ENCODE results near the gene SEMA3F. TPM values are rescaled to one million over a fixed set of nuclear protein-coding genes. Genes with fewer than 3 reads are reported as not detected.

SEMA3F gene
- polyA plus RNA-seq, 3 donors: 75.3 to 87.7 (median 78.6) TPM

DNA sequence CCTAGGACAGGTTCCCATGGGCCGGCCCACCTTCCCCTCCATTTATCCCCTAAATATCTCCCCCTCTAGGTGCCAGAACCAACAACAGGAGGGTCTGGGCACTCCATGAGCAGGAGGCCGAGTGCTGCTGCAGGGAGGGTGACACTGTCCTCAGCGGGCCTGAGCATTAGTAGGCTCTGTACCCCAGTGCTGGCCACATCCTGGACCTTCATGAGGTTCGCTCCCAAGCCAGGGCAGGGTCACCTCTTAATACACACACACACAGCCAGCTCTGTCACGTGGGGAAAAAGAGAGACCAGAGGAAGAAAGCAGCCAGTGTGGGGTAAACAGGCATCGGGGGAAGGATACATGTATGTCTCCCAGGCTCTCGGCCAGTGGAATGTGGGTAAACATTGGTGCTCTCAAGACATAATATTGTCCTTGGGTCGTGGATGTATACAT, 27.9 kb upstream of the SEMA3F start:
- DNase-seq: no peak

DNA sequence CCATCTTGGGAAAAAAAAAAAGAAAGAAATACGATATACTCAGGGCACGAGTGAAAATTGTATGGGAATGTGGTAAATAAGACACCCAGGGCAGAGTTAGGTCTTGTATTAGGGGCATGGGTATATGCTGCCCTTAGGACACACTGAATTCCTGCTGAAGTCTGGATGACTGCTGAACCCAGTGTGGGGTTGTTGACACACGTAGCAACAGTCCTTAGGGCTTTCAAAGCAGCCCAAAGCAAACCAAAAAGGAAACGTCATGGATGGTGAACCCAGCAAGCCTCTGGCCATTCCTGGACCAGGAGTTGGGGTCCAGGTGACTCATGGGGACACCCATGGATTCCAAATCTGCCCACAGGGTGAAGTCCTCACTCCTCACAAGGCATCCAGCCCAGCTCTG, 27.1 kb upstream of the SEMA3F start:
- no peak for DNase-seq

GRCh38 chr3:50130436-50130835, 24.7 kb upstream of the SEMA3F start:
- no peak for DNase-seq

GRCh38 chr3:50132421-50133282, 22.5 kb upstream of the SEMA3F start:
- DNase-seq: no peak

DNA sequence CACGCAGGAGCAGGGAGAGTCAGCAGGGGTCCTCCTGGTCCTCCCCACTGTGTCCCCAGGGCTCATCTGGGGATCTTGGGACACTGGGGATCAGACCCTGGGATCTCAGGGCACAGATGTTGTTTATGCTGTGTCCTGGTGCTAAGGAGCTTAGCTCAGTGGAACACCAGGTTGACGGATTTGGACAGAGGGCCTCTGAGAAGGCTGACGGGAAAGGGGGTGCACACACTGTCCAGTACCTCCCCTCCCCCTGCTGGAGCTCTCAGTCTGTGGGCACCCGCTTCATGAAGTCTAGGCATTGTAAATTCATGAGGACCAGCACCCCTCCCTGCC, 21.9 kb upstream of the SEMA3F start:
- DNase-seq: no peak

DNA sequence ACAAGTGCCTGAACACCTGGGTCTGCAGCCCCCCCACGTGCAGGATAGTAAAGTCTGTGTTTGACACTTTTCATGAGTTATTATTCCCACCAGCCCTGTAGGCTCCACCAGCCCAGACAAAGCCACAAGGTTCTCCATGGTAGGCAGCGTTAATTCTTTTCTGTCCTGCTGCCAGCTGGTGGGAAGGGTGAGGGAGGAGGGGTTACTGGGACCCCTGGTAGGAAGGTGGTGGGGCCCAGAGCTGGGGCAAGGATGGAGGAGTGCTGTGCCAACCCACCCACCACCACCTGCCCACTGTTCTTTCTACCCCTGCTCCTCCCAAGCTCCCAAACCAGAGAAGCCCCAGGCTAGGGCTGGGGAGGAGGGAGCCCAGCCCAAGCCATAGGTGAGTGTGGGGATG, 20.8 kb upstream of the SEMA3F start:
- DNase-seq: no peak

DNA sequence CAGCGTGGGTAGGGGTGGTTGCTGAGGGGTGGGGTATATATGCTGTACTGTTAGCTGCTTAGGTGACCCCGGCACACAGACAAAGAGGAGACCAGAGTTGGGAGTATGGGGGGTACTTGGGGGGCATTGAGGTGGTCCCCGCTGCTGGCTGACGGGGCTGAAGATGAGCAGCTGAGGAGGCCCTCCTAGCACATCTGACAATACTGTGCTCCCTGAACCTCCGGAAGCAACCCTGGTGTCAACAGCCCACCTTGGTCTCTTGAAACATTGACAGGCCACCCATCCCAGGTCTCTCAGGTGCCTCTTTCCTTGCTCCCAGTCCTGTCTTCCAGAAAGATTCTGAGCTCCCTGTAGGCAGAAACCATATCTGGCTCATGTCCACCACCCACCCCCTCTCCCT, 19.2 kb upstream of the SEMA3F start:
- DNase-seq: no peak

- DNase-seq: peak; percentile 80
Observed at GRCh38 chr3:50136714-50137405, 18.3 kb upstream of the SEMA3F start.

DNA sequence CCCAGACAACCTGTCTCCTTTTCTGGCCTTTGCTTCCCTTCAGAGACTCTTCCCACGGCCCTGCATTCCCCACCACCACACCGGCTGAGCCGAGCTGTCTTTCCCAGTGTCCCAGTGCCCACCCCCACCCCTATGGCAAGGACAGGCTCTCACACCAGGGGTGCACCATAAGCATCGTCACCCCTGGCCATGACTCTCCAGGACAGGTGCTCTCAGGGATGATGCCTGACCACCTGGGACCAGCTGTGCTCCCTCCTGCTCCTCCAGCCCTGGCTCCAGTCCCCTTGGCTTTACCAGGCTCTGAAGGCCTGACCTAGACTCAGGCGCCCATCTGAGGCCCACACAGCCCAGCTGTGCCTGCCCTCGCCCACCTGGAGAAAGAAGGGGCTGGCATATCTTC, 17.6 kb upstream of the SEMA3F start:
- no peak for DNase-seq

DNA sequence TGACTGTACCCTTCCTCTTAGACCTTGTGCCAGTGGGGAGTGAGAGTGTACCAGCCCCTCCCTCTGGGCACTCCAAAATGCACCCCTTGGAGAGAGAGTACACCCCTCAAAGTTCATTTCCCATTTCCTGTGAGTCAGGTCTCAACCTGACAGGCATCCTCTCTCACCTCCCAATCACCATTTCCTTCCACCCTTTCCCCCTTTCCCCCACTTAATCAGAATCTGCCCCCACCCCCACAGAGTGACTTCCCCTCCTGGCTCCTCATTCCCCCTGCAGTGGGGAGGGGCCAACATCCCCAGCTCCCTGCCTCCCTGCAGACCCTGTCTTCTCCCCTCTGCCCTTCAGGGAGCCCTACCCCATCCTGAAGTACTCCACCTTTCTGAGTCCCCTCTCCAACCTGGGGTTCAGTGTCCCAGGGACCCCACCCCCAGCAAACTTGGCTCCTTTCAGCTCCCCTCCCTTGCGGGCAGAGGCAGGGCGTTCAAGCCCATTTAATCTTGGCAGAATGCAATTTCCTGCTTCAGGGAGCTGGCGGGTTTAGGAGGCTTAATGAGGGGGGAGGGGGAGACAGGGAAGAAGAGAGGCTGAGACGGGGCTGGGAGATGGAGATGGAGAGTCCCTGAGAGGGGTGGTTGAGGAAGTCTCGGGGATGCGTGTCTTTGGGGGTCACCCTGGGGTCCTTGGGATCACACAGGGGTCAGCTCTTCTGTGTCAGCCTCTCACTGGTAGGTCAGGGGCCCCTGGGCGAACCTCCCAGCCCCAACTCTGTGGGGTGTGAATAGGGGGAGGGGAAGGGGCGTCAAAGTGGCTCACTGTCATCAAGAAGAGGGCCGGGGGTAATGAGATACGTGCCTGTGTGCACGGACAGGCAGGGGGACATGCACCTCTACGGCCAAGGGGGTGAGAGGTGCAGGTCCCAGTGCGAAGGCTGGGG, 16.6 kb upstream of the SEMA3F start:
- peak; percentile 78 for DNase-seq

GRCh38 chr3:50139308-50139707, 15.8 kb upstream of the SEMA3F start:
- no peak for DNase-seq

GRCh38 chr3:50139718-50140423, 15.3 kb upstream of the SEMA3F start:
- no peak for DNase-seq

DNA sequence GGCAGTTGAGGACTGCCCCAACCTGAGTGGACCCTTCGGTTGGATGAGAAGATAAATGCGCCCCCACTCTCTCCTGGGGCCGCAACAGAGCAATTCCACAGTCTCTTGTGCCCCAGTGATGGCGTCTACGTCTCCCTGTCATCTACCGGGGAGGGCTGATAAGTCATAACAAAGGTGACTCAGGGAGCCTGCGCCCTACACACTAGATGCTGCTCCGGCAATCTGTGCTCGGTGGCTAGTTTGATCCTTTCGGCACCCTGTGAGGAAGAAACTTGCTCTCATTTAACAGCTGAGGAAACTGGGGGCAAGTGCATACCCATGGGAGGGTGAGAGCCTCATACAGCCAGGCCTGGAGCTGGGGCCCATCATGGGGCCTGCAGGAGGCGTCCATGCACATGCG, 14.1 kb upstream of the SEMA3F start:
- no peak for DNase-seq

DNA sequence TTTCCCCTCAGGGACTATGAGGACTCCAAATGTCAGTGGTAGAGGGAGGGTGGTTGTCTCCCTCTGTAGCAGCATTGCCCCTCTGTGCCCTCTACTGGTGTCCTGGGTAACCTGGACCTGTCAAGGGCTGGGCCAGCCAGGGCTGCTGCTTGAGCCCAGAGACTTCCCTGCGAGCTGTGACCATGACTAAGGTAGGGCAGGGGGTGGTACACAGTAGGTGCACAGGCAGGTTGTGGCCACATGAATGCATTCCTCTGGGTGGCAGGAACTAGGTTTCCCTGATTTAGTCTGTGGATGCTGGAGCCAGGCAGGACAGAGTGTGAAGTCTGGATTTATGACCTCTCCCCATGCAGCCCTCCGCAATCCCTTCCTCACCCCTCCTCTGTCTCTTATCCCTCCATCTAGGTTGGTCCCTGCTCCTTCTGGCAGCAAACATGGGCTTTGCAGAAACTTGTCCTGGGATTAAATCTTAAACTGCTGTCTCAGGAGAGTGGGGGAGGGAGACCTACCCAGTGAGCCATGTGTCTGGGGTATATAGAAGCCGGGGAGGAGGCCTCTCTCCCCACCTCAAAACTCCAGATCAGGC, 8.7 kb upstream of the SEMA3F start:
- DNase-seq: no peak

DNA sequence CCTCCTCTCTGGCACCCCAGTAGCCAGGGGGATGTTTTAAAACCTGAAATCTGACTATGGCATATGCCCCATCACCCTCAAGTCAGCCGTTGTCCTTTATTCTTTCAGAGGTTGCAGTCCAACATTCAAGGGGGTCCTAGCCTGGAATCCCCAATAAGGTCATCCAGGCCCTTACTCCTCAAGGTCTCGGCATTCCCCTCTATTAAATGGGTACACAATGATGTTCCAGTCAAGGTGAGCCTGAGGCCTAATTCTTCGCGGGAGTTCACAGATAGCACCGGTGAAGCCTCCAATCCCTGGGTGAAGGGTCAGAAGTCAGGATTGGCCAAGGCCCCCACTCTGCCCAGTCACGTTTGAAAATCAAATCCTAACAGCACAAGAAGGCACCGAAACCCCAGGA, 8.1 kb upstream of the SEMA3F start:
- DNase-seq: no peak

DNA sequence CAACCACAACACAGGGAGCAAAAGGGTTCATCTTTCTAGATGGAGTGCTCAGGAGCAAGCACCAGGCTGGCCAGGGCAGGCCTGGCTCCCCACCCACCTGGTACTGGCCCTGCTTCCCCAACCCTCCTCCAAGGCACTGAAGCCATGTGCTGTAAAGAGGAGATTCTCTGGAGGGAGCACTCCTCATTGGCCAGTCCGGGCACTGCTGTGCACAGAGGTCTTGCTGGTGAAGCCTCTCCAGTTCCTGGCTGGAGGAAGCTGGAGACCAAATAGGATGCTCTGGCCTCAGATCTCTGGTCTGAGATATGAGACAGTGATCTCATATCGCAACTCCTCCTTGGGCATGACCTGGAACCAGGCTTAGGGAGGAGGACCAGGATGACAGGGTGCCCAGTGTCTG, 7.7 kb upstream of the SEMA3F start:
- DNase-seq: no peak

GRCh38 chr3:50147861-50148260, 7.3 kb upstream of the SEMA3F start:
- DNase-seq: no peak

DNA sequence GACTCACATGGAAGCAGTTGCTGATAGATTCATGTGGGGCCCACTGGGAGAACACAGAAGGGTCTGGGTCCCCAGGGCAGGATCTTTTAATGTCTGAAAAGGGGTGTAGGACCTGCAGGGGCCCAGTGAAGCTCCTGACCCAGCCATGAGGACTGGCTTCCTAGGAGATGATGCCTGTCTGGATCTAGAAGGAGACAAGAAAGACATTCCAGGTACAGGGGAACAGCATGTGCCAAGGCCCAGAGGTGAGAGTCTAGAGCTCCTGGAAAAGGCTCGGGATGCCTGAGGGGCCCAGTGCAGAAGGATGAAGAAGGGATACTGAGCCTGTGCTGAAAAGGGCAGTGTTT, 4.7 kb upstream of the SEMA3F start:
- DNase-seq: no peak

DNA sequence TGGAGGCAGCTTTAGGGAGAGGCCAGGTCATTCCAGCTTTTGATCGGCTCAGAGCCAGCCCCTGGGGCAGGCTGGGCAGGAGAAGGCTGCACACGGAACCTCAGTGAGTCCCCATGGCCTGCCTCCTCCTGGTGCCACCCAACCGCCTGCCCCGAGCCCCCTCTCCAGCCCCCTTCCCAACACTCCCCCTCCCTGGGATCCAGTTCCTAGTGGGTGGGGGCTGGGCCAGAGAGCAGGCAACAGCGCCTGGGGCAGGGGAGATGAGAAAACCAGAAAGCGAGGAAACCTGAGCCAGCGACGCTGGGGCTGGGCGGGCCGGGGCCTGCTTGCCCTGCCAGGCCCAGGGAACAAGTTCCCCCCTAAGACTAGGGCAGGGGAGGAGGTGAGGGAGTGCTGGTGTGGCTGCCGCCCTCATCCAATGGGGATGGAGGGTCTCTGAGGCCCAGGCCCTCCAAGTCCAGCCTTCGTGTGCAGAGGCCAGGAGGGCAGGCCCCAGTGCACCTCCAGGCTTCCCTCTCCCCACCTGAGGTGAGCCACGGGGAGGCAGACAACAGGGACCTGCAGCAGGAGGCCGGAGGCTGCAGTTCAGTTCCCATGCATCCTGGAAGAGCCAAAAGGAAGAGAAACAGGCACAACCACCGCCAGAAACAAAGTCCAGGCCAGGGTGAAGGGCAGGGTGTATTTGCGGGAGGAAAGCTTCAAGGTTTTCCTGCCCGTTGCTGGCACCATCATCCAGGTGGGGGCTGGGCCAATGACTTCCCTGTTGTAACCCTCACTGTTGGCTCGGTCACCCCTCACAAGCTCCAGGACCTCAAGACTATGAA, 4.0 kb upstream of the SEMA3F start:
- peak; percentile 92 for DNase-seq

- DNase-seq: no peak
Observed at GRCh38 chr3:50151728-50152127, 3.4 kb upstream of the SEMA3F start.

All from renal pelvis (tissue), 4 donors.